ENCODE results near the gene MVB12B. TPM values are rescaled to one million over a fixed set of nuclear protein-coding genes. Genes with fewer than 3 reads are reported as not detected.

Gene MVB12B
- total and polyA plus RNA-seq, 2 donors (not counting 1 experiment from before 2014, with no cell fraction given), result 2.5 to 2.6 TPM

DNA sequence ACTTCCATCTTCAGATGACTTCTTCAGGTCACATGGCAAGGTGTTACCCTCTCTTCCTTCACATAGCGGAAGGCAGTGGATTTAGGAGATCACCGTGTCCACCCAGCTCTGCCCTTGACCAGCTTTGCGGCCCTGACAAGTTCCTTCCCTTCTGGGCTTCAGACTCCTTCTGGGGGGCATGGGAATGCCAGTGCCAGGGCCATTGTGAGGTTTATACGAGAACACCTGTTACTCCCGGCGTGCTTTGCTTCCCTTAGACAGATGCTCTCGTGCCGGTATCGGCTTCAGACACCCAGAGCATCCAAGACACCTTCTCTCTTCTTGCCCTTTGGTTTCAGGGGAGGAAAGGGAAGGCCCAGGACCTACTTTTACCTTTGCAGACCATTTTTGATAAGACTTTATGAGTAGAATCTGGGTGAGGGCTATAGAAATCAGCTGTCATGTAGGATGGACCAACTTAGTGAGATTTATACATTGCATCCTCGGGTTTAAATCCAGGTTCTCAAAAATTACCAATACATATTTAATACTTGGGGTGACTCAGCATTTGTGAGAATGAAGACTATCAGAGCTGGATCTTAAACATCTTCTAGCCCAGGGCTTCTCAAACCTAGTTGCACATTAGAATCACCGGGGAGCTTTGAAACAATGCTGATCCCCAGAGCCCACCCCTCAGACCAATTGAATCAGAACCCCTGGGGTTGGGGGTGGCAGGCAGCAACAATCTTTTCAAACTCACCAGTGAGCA is 138.2 kb downstream of the MVB12B start:
- no peaks in the 10 kb centered on the region for H3K36me3 ChIP-seq (ENCODE audit: control insufficient read depth, insufficient read depth, low read length)
- no peaks in the 10 kb centered on the region for H4K20me1 ChIP-seq (ENCODE audit: control insufficient read depth, extremely low read depth, insufficient read depth, low read length)
- H3K4me3 ChIP-seq (replicated peaks in 1 of 4; ENCODE audit: control extremely low read depth in 1 of 4, insufficient read depth in 1 of 4, low read depth in 3 of 4, low read length in 4 of 4), result no peak overlapping the region
- H3K27me3 ChIP-seq (ENCODE audit: control insufficient read depth, insufficient read depth, low read length), result no peaks in the 10 kb centered on the region
- no peaks in the 10 kb centered on the region for H3K9me3 ChIP-seq (ENCODE audit: control insufficient read depth, insufficient read depth, low read depth, low read length)
- no peaks in the 10 kb centered on the region for H3K79me2 ChIP-seq (ENCODE audit: control insufficient read depth, insufficient read depth, low read length)
- H3K4me2 ChIP-seq (ENCODE audit: extremely low read depth, insufficient read depth, low read length), result no peak overlapping the region
- H3K4me1 ChIP-seq (ENCODE audit: control insufficient read depth, extremely low read depth, insufficient read depth, low read length), result no peaks in the 10 kb centered on the region
- TF ChIP-seq, protein P1, sequence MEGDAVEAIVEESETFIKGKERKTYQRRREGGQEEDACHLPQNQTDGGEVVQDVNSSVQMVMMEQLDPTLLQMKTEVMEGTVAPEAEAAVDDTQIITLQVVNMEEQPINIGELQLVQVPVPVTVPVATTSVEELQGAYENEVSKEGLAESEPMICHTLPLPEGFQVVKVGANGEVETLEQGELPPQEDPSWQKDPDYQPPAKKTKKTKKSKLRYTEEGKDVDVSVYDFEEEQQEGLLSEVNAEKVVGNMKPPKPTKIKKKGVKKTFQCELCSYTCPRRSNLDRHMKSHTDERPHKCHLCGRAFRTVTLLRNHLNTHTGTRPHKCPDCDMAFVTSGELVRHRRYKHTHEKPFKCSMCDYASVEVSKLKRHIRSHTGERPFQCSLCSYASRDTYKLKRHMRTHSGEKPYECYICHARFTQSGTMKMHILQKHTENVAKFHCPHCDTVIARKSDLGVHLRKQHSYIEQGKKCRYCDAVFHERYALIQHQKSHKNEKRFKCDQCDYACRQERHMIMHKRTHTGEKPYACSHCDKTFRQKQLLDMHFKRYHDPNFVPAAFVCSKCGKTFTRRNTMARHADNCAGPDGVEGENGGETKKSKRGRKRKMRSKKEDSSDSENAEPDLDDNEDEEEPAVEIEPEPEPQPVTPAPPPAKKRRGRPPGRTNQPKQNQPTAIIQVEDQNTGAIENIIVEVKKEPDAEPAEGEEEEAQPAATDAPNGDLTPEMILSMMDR (conservative IDR thresholded peaks at IDR 0.05 in 1 of 2, IDR thresholded peaks at IDR 0.05 in 1 of 2; ENCODE audit: low read depth in 1 of 2, low read length in 2 of 2), result no peak
- no peak for TF ChIP-seq EZH2 (IDR thresholded peaks at IDR 0.05; ENCODE audit: low read length, missing control alignments)
- no peak overlapping the region for H2AFZ ChIP-seq (ENCODE audit: low read length)
- no peak overlapping the region for H3K27ac ChIP-seq (ENCODE audit: insufficient read depth, low read length)
- DNase-seq (ENCODE audit: low read depth in 2 of 2), result no peak
- no peak overlapping the region for H3K9ac ChIP-seq (ENCODE audit: insufficient read depth, low read length)

- no peak overlapping the region for H3K27ac ChIP-seq (ENCODE audit: insufficient read depth, low read length)
- no peaks in the 10 kb centered on the region for H3K36me3 ChIP-seq (ENCODE audit: control insufficient read depth, insufficient read depth, low read length)
- H3K4me3 ChIP-seq (replicated peaks in 1 of 4; ENCODE audit: control extremely low read depth in 1 of 4, insufficient read depth in 1 of 4, low read depth in 3 of 4, low read length in 4 of 4), result no peak overlapping the region
- no peak overlapping the region for H2AFZ ChIP-seq (ENCODE audit: low read length)
- H3K27me3 ChIP-seq (ENCODE audit: control insufficient read depth, insufficient read depth, low read length), result no peaks in the 10 kb centered on the region
- no peaks in the 10 kb centered on the region for H3K79me2 ChIP-seq (ENCODE audit: control insufficient read depth, insufficient read depth, low read length)
- DNase-seq (ENCODE audit: low read depth in 2 of 2), result no peak
- no peak overlapping the region for H3K9ac ChIP-seq (ENCODE audit: insufficient read depth, low read length)
- no peak overlapping the region for H3K4me2 ChIP-seq (ENCODE audit: extremely low read depth, insufficient read depth, low read length)
- H4K20me1 ChIP-seq (ENCODE audit: control insufficient read depth, extremely low read depth, insufficient read depth, low read length), result no peaks in the 10 kb centered on the region
- TF ChIP-seq, protein P1 (conservative IDR thresholded peaks at IDR 0.05 in 1 of 2, IDR thresholded peaks at IDR 0.05 in 1 of 2; ENCODE audit: low read depth in 1 of 2, low read length in 2 of 2), result no peak
- no peak for TF ChIP-seq EZH2 (IDR thresholded peaks at IDR 0.05; ENCODE audit: low read length, missing control alignments)
- H3K9me3 ChIP-seq (ENCODE audit: control insufficient read depth, insufficient read depth, low read depth, low read length), result no peaks in the 10 kb centered on the region
- H3K4me1 ChIP-seq (ENCODE audit: control insufficient read depth, extremely low read depth, insufficient read depth, low read length), result no peaks in the 10 kb centered on the region
Observed at GRCh38 chr9:126465977-126466376, 139.3 kb downstream of the MVB12B start.

- no peak for DNase-seq (ENCODE audit: low read depth in 2 of 2)
- Histone ChIP-seq H4K20me1 (ENCODE audit: control insufficient read depth, extremely low read depth, insufficient read depth, low read length) (no peaks in the 10 kb centered on the region), H3K4me3 (replicated peaks in 1 of 4; ENCODE audit: control extremely low read depth in 1 of 4, insufficient read depth in 1 of 4, low read depth in 3 of 4, low read length in 4 of 4) (no peak overlapping the region), H3K9ac (ENCODE audit: insufficient read depth, low read length) (no peak overlapping the region), H3K4me1 (ENCODE audit: control insufficient read depth, extremely low read depth, insufficient read depth, low read length) (no peaks in the 10 kb centered on the region), H3K79me2 (ENCODE audit: control insufficient read depth, insufficient read depth, low read length) (no peaks in the 10 kb centered on the region), H3K36me3 (ENCODE audit: control insufficient read depth, insufficient read depth, low read length) (no peaks in the 10 kb centered on the region), H3K27ac (ENCODE audit: insufficient read depth, low read length) (no peak overlapping the region), H3K27me3 (ENCODE audit: control insufficient read depth, insufficient read depth, low read length) (no peaks in the 10 kb centered on the region), H2AFZ (ENCODE audit: low read length) (no peak overlapping the region), H3K9me3 (ENCODE audit: control insufficient read depth, insufficient read depth, low read depth, low read length) (no peaks in the 10 kb centered on the region), H3K4me2 (ENCODE audit: extremely low read depth, insufficient read depth, low read length) (no peak overlapping the region)
- TF ChIP-seq EZH2 (IDR thresholded peaks at IDR 0.05; ENCODE audit: low read length, missing control alignments), result no peak
Observed at GRCh38 chr9:126468141-126468825, 141.7 kb downstream of the MVB12B start.

All from fibroblast of lung (primary cell).